Stimulated activated CD8-positive, alpha-beta memory T cell treated with anti-CD3 and anti-CD28 coated beads, Interleukin-15, amount 100 ng/mL, for 4 hours (primary cell): Measurements from ENCODE around the gene ZNF24.

Source experiments
- DNase-seq, 2 donors: peaks; one replicate each; pipeline ENCODE4 v3.0.0-alpha.2; 2020; ENCODE audit warnings: low read depth in 2 of 2

Gene ZNF24

DNA sequence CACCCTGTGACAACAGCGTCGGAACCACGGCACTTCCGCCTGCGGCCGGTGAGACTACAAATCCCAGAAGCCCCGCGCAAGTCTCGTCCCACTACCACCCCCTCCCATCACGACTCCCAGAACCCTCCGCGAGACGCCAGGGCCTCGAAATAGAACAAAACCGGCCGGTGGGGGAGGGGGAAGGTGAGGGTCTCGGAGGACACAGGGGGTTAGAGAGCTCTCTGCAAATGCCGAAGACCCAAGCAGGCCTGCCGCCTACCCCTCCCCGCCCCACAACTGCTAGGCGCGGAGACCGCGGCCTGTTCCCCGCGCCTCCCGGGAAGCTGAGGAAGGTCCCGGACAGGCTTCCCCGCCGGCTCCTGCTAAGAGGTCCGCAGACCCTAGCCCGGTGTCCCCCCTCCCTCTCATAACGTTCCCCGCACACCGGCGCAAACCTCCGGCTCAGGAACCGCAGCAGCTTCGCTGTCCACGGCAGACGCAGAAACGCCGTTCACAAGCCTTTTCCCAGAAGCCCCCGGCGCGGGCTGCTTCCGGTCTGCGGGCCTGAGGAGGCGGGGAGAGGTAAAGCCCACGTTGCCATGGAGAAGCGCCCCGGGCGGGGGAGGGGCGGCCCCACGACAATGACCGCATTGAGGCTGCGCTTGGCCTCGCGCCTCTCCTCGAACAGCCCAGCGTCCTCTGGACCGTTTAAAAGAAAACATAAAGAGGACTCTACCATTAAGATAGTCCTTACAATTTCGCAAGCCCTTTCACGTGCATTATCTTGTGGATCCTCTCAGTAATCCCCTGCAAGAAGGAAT lies at the start of gene ZNF24:
Gene ZNF24, minus strand, starts transcription at position 485 of the 800 bp plus-strand sequence. CDS start 3,770 bp downstream, outside the sequence.
- DNase-seq: peak; percentile 84

DNA sequence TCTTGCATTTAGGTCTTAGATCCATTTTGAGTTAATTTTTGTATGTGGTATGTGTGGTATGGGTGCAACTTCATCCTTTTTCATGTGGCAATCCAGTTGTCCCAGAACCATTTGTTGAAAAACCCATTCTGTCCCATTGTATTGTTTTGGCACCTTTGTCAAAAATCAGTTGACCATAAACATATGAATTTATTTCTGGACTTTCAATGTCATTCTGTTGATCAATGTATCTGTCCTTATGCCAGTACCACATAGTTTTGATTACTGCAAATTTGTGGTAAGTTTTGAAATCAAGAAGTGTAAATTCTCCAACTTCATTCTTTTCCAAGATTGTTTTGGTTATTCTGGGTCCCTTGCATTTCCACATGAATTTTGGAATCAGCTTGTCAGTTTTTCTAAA lies 49.5 kb upstream of the ZNF24 start:
- DNase-seq: no peak

DNA sequence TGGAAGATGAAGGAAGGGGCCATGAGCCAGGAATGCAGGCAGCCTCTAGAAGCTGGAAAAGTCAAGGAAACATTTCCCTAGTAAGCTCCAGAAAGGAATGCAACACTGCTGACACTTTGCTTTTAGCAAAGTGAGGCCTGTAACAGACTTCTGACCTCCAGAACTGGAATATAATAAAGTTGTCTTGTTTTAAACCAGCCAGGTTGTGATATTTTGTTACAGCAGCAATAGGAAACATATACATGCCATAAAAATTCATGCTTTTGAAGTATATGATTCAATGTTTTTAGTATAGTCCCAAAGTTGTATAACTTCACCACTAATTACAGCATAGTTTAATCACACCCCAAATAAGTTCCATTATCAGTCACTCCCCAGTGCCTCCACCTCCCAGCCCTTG lies 48.2 kb upstream of the ZNF24 start:
- DNase-seq: no peak

DNA sequence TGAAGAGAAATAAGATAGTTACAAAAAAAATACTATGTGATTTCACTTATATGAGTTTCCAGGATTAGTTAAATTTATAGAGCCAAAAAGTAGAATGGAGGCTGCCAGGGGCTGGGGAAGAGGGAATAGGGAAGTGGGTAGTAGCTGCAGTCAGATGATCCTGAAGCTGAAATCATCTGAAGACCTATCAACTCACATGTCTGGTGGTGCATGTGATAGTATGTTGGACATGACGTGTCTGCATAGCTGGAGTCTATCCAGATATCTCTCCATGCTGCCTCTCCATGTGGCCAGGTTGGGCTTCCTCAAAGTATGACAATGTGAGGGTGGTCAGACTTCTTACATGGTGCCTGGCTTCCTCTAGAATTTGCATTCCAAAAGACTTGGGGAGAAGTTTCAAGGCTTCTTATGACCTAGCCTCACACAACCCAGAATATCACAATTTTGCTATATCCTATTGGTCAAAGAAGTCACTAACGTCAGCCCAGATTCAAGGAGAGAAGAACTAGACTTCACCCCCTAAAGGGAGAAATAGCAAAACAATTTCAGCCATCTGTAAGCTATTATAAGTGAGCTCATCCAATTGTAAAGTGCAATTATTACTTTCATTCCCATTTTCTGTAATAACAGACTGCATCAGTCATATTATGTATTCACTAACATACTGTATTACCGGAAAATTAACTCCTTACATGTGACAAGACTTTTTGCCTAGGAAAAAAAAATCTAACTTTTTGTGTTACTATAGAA lies 46.9 kb upstream of the ZNF24 start:
- DNase-seq: no peak

DNA sequence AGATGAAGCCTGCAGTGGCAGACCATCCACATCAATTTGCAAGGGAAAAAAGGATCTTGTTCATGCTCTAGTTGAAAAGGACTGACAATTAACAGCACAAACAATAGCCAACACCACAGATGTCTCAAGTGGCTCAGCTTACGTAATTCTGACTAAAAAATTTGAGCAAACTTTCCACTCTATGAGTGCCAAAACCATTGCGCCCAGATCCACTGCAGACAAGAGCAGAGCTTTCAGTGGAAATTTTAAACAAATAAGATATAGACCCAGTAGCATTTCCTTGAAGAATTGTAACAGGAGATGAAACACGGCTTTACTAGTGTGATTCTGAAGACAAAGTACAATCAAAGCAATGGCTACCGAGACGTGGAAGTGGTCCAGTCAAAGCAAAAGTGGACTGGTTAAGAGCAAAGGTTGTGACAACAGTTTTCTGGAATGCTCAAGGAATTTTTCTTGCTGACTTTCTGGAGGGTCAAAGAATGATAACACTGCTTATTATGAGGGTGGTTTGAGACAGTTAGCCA lies 44.9 kb upstream of the ZNF24 start:
- no peak for DNase-seq

DNA sequence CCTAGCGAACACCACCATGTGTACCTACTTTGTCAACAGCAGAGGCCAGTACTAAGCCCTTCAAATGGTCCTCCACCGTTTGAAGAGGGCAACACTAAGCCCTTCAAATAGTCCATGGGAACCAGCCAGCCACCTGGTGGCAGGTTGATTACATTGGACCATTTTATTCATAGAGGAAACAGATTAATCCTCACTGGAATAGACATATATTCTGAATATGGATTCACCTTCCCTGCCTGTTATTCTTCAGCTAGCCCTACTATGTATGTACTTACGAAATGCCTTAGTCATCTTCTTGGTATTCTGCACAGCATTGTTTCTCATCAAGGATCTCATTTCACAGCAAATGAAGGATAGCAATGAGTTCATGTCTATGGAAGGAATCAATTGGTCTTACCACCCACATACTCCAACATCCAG lies 42.9 kb upstream of the ZNF24 start:
- DNase-seq: no peak

DNA sequence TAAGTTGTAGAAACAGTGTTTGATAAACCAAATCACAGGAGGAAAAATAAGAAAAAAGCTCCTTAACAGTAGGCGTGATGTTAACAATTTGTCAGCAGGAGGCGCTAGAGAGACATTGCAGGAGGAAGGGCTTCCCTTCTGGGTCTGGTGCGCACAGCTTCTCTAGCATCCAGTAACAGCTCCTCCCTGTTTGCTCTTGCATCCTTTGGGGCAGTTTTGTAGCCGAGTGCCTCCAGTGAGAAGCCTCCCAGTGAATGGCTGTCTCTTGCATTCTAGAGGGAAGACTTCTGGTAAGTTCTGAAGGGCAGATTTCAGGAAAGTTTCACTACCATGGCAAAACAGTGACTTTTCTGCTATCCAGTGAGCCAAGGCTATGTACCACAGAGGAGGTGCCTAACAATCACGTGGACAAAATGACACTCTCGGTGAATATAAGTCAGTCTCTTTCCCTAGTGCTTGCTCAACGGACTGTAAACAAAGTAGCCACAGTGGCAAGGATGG lies 42.4 kb upstream of the ZNF24 start:
- peak in 1 of 2 donors; percentile 32 for DNase-seq

DNA sequence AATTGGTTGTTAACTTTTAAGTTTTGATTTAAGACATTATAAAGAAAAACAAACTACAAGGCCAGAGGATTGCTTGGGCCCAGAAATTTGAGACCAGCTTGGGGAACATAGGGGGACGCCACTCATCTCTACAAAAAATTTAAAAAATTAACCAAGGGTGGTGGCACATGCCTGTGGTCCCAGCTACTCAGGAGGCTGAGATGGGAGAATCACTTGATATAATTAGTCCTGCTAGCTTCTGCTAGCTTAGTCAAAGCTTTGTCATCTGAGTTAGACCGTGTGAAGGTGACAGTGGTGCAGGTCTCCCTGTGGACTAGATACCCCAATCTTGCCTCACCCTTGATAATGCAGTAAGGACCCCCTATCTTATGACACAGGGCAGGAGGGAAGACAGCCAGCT lies 38.9 kb upstream of the ZNF24 start:
- no peak for DNase-seq

DNA sequence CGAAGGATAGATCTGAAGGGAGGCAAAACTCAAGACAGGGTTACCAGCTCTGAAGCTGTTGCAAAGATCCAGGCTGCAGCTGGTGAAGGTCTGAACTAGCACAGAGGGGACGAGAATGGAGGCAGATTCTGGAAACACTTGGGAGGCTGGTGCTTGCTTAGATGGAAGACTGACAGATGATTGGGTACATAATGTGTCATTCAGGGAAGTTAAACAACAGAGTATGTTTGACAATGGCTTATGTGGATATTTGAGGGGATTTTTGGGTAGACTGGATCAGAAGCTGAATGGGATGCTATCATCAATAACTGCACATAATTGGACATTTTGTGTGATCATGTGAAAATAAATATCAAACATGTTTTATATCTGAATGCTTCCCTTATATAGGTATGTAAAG lies 35.2 kb upstream of the ZNF24 start:
- no peak for DNase-seq

DNA sequence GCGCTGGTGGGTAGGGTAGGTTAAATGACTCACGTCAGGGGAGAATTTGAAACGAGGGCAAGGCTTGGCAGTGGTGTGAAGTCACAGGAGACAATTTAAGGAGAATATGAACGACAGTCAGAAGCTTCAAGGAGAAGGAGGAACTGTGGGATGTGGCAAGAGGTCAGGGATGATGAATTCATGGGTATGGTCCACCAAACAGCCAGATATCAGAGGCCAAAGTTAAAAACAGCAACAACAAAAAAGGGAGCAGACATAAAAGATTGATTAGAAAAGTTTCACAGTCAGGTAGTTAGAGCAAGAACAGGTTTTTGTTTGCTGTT lies 34.3 kb upstream of the ZNF24 start:
- no peak for DNase-seq

DNA sequence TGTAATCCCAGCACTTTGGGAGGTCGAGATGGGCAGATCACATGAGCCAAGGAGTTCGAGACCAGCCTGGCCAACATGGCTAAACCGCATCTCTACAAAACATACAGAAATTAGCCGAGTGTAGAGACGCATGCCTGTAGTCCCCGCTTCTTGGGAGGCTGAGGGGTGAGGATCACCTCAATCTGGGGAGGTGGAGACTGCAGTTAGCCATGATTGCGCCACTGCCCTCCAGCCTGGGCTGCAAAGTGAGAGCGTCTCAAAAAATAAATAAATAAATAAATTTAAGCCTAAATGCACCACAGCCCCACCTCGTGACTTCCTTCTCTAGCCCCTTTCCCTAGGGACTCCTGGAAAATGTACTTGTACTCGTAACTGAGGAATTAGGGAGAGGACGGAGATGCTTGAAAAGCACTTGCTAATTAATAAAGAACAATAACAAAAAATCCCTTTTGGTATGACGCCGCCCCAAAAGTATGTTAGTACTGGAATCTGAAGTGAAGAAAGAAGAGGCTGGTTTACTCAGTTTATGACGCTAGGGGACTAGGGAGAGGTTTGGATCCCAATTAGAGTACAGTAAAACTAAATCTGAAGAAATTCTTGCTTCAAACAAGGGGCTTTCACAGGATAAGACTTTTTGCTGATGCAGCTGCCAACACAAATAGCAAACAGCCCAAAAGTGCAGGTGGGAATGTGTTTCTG lies 33.8 kb upstream of the ZNF24 start:
- DNase-seq: no peak

DNA sequence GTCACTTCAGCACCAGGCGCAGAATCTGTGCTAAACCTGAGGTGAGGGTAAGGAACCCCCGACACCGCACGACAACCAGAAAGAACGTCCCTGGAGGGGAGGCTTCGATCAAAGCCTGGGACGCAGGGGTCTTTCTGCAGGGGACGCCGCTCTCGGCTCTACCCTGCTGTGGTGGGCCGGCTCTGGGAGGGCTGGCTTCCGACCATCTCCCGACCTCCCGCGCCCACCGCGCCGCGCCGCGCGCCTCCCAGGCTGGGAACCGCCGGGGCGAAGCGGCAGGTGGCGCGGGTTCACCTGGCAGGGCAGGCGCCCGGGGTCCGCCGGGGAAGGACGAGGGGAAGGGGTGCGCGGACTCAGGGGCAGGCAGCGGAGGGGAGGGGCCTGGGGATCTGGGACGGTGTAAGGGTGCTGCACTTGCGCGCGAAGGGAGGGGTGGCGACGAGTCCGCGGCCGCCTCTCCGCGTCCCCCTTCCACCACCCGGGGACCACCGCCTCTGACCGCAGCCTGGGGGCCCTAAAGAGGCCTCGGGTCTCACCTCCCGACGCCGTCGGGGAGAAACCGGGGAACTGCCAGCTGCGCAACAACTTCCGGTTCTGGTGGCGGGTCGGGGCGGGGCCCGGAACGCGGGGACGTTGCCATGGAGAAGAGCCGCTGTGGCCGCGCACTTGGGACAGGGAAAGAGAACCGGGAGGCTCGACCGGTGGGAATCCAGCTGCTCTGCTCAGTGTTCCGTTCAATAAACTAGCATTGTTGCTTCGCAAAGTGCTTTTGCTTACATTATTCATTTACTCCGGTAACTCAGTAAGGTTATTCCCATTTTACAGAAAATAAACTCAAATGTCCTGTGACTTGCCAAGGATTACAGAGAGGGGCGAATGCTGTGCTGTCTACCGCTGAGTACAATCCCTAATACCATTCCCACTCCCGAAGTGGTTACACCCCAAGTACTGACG lies 32.8 kb upstream of the ZNF24 start, which contains the start of gene ZNF396:
Gene ZNF396, minus strand, starts transcription at position 596 of the 954 bp plus-strand sequence. CDS start 3,045 bp downstream, outside the sequence.
- DNase-seq: peak; percentile 38 to 44

DNA sequence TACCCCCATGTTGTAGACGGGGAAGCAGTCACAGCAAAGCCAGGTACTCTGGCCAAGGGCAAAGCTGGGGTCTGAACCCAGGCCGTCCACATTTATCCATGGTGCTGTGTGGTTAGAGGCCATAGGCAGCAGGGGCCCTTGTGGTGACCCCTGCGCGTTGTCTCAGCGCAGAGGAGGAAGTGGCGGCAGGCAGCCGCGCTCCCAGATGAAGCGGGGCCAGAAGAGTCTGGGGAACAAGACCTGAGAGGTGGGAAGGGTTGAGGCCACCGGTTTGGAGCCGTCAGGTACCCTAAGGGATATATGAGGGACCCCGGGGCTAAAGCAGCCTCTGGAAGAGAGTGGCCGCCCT lies 32.1 kb upstream of the ZNF24 start:
- no peak for DNase-seq

DNA sequence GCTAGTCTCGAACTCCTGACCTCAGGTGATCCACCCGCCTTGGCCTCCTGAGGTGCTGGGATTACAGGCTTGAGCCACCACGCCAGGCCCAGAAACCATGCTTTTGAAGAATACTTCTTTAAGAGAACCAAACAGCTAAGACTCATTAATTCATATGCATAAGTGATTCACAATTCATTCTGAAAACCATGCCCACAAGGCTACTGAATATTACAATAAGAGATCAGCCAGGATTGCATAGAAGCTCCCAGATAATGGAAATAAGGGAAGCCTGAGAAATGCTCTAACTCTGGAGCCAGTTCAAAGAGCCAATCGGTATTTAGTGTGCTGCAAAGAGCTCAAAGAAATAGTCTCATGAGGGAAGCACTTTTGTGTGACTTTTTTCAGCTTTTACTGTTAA lies 30.5 kb upstream of the ZNF24 start:
- DNase-seq: no peak

DNA sequence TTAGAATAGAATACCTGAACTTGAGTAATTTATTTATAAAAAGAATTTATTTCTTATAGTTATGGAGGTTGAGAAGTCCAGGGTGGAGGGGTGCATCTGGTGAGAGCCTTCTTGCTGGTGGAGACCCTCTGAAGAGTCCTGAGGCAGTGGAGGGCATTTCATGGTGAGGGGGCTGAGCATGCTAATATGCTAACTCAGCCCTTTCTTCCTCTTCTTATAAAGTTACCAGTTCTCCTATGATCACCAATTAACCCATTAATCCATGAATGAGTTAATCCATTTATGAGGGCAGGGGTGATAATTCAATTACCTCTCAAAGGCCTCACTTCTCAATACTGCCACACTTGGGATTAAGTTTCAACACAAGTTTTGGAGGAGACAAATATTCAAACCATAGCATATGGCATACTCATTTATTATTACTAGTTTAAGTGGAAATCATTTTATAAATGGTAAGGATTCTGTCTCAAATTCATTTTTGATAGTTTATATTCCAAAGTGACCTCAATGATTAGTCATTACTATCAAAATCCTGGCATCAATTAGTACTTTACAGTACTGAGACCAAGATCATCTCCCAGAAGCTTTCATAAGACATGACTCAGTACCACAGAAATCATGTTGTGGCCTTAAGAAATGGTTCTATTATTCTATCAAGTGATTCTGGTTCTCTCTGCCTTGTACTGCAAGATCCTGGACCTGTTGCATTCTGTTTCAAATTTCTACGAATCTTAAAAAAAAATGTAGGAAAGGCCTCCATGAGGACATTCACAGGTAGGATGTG lies 27.4 kb upstream of the ZNF24 start:
- no peak for DNase-seq

DNA sequence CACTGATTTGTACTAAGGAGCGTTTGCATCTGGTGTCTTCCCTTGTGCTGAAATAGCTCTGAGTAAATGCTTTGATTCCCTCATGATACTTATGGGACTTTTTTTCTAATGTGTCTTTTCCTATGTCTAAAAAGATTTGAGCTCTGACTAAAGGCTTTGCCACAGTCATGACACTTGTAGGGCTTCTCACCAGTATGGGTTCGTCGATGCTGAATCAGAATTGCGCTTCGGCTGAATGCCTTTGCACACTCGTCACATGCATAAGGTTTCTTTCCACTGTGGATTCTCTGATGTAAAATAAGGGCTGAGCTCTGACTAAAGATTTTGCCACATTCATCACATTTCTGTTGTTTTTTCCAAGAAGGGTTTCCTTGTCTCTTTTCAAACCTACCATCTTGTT lies 24.9 kb upstream of the ZNF24 start:
- no peak for DNase-seq

DNA sequence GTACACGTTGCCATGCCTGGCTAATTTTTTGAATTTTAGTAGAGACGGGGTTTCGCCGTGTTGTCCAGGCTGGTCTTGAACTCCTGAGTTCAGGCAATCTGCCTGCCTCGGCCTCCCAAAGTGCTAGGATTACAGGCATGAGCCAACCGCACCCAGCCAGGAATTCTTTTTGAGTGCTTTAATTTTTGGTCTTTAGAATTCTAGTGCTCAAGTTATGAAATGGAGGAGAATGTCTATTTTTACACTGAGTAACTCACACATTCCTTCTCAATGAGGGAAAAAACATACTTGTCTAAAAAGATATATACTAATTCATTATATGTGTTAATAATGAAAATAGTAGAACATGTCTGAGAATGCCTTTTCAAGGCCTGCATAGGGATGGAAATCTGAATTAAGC lies 24.4 kb upstream of the ZNF24 start:
- no peak for DNase-seq

DNA sequence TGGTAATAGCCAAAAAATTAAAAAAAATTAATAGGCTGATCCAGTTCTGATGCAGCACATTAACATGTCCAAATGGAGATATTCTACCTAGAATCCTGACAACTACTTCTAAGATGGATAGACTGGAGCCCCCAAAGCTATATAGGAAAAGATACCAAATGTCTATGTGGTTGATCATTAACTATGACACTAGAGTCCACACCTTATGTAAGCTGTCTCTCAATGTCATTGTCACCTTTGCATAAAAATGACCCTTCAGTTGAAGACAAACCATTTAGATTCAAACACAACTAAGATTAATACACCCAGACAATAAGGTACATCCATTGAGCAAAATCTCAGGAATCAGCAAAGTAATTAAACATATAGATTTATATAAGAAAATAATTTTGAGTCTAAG lies 18.3 kb upstream of the ZNF24 start:
- DNase-seq: no peak

DNA sequence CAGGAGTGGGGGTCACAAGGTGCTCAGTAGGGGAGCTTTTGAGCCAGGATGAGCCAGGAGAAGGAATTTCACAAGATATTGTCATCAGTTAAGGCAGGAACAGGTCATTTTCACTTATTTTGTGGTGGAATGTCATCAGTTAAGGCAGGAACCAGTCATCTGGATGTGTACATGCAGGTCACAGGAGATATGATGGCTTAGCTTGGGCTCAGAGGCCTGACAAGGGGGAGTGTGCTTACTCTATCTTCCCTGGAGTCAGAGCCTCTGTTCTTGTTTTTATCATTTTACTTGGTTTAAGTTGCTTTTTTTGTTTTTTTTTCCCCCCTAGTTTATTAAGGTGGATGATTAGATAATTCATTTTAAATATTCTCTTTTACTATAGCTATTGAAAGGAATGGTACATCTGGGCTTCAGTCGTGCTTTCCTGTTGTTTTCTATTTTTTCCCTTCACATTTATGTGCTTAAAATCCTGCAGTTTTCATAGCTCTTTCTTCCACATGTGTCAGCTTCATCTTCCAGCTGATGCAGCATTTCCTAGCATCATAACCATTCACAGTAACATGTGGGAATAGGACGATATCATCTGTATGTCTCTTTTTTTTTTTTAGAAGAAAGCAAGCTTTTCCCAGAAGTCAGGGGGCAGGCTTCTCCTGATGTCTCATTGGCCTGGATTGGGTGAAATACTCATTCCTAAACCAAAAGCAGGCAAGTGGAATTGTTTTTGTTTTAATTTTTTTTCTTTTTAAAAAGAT lies 17.5 kb upstream of the ZNF24 start:
- no peak for DNase-seq
